H9 (cell line): Measurements from ENCODE around the gene GATD1. TPM values are rescaled to one million over a fixed set of nuclear protein-coding genes. Genes with fewer than 3 reads are reported as not detected.

ENCODE experiments used
- DNase-seq: peaks from one replicate; pipeline ENCODE4 v3.0.0-alpha.2; 2017
- H2AFZ ChIP-seq: one replicate; pipeline ENCODE4 v1.6.1; 2013; ENCODE audit warnings: mild to moderate bottlenecking, low read length, control low read depth, moderate library complexity
- H2AK5ac ChIP-seq: 2 replicates; pipeline ENCODE4 v1.6.1; 2013; ENCODE audit warnings: low read length, control low read depth, mixed read lengths; ENCODE audit not compliant: insufficient read length
- H2BK120ac ChIP-seq: one replicate; pipeline ENCODE4 v1.6.1; 2013; ENCODE audit warnings: low read depth, mild to moderate bottlenecking, low read length, control low read depth, inconsistent platforms; ENCODE audit not compliant: poor library complexity, severe bottlenecking
- H2BK12ac ChIP-seq: 2 replicates; pipeline ENCODE4 v1.6.1; 2013; ENCODE audit warnings: low read length, control low read depth, mixed read lengths, low read depth; ENCODE audit not compliant: insufficient read length
- H2BK15ac ChIP-seq: 2 replicates; pipeline ENCODE4 v1.6.1; 2013; ENCODE audit warnings: low read depth, low read length, control low read depth
- H2BK20ac ChIP-seq: one replicate; pipeline ENCODE4 v1.6.1; 2013; ENCODE audit warnings: low read depth, mild to moderate bottlenecking, low read length, control low read depth, inconsistent platforms; ENCODE audit not compliant: poor library complexity, severe bottlenecking
- H2BK5ac ChIP-seq: 2 replicates; pipeline ENCODE4 v1.6.1; 2013; ENCODE audit warnings: low read length, control low read depth, mixed read lengths; ENCODE audit not compliant: insufficient read length
- H3K14ac ChIP-seq: 2 replicates; pipeline ENCODE4 v1.6.1; 2013; ENCODE audit warnings: low read length, control low read depth; ENCODE audit not compliant: insufficient read depth
- H3K18ac ChIP-seq: 2 replicates; pipeline ENCODE4 v1.6.1; 2013; ENCODE audit warnings: low read depth, mild to moderate bottlenecking, mixed read lengths, low read length, control low read depth; ENCODE audit not compliant: insufficient read length
- H3K23ac ChIP-seq: 2 replicates; pipeline ENCODE4 v1.6.1; 2013; ENCODE audit warnings: low read length, control low read depth, mixed read lengths, low read depth; ENCODE audit not compliant: insufficient read length
- H3K23me2 ChIP-seq: 2 replicates; pipeline ENCODE4 v1.6.1; 2013; ENCODE audit warnings: low read depth, mild to moderate bottlenecking, mixed read lengths, low read length, control low read depth; ENCODE audit not compliant: insufficient read length, poor library complexity, severe bottlenecking
- H3K27ac ChIP-seq: 2 replicates; pipeline ENCODE4 v1.5.1; 2013; ENCODE audit warnings: low read length, control low read depth, mixed read lengths, low read depth; ENCODE audit not compliant: insufficient read length
- H3K27me3 ChIP-seq: 2 replicates; pipeline ENCODE4 v1.6.1; 2013; ENCODE audit warnings: low read length, control low read depth, inconsistent platforms; ENCODE audit not compliant: insufficient read depth
- H3K4ac ChIP-seq: 2 replicates; pipeline ENCODE4 v1.6.1; 2013; ENCODE audit warnings: low read depth, mild to moderate bottlenecking, control low read depth, inconsistent platforms, low read length, moderate library complexity
- H3K4me1 ChIP-seq: 2 replicates; pipeline ENCODE4 v1.6.1; 2013; ENCODE audit warnings: low read length, control low read depth, inconsistent platforms; ENCODE audit not compliant: insufficient read depth
- H3K4me2 ChIP-seq: 2 replicates; pipeline ENCODE4 v1.6.1; 2013; ENCODE audit warnings: low read length, control low read depth, mixed read lengths; ENCODE audit not compliant: insufficient read length, insufficient read depth
- H3K56ac ChIP-seq: 2 replicates; pipeline ENCODE4 v1.6.1; 2013; ENCODE audit warnings: low read depth, mild to moderate bottlenecking, mixed read lengths, low read length, control low read depth; ENCODE audit not compliant: insufficient read length
- H3K79me1 ChIP-seq: 2 replicates; pipeline ENCODE4 v1.6.1; 2013; ENCODE audit warnings: low read depth, mild to moderate bottlenecking, moderate library complexity, low read length, control low read depth, inconsistent platforms; ENCODE audit not compliant: insufficient read depth, poor library complexity, severe bottlenecking
- H3K79me2 ChIP-seq: 2 replicates; pipeline ENCODE4 v1.6.1; 2013; ENCODE audit warnings: low read length, control low read depth, inconsistent platforms; ENCODE audit not compliant: insufficient read depth
- H3K9ac ChIP-seq: 2 replicates; pipeline ENCODE4 v1.6.1; 2013; ENCODE audit warnings: low read length, control low read depth, mixed read lengths; ENCODE audit not compliant: insufficient read length; ENCODE audit errors: extremely low read depth
- H3K9me3 ChIP-seq: one replicate; pipeline ENCODE4 v1.6.1; 2013; ENCODE audit warnings: low read depth, low read length, inconsistent platforms; ENCODE audit not compliant: control insufficient read depth
- H3T11ph ChIP-seq: one replicate; pipeline ENCODE4 v1.6.1; 2013; ENCODE audit warnings: mild to moderate bottlenecking, low read length, control low read depth, inconsistent platforms
- H4K20me1 ChIP-seq: one replicate; pipeline ENCODE4 v1.6.1; 2013; ENCODE audit not compliant: control insufficient read depth, insufficient read length, insufficient read depth
- H4K5ac ChIP-seq: 2 replicates; pipeline ENCODE4 v1.6.1; 2013; ENCODE audit warnings: low read depth, mild to moderate bottlenecking, mixed read lengths, low read length, control low read depth; ENCODE audit not compliant: insufficient read length
- H4K8ac ChIP-seq: replicated peaks from 2 replicates; pipeline ENCODE4 v1.6.1; 2013; ENCODE audit warnings: low read length, control low read depth, mixed read lengths, low read depth; ENCODE audit not compliant: insufficient read length
- H4K91ac ChIP-seq: 2 replicates; pipeline ENCODE4 v1.6.1; 2013; ENCODE audit warnings: low read depth, mild to moderate bottlenecking, moderate library complexity, mixed read lengths, low read length, control low read depth; ENCODE audit not compliant: insufficient read length
- H3K27ac Mint-ChIP-seq, 3 experiments: 2 replicates in 2 of 3; 3 replicates in 1 of 3; pipeline ENCODE4 v1.8.0; 2020 to 2021; ENCODE audit warnings: mixed read lengths in 3 of 3, mild to moderate bottlenecking in 1 of 3, moderate library complexity in 1 of 3
- H3K27me3 Mint-ChIP-seq: 2 replicates; pipeline ENCODE4 v1.8.0; 2021; ENCODE audit warnings: low read depth, mild to moderate bottlenecking, moderate library complexity, mixed read lengths
- H3K36me3 Mint-ChIP-seq, 3 experiments: 2 replicates in 2 of 3; 3 replicates in 1 of 3; pipeline ENCODE4 v1.8.0; 2020 to 2021; ENCODE audit warnings: low read depth in 3 of 3, mixed read lengths in 3 of 3; ENCODE audit not compliant: insufficient read depth in 1 of 3
- H3K4me1 Mint-ChIP-seq, 2 experiments: 2 replicates each; pipeline ENCODE4 v1.8.0; 2020; ENCODE audit warnings: mixed read lengths in 2 of 2
- H3K4me3 Mint-ChIP-seq, 2 experiments: 2 replicates in 1 of 2; 3 replicates in 1 of 2; pipeline ENCODE4 v1.8.0; 2020 to 2021; ENCODE audit warnings: mild to moderate bottlenecking in 2 of 2, mixed read lengths in 2 of 2, moderate library complexity in 1 of 2
- H3K9me3 Mint-ChIP-seq, 2 experiments: 2 replicates in 1 of 2; 3 replicates in 1 of 2; pipeline ENCODE4 v1.8.0; 2020; ENCODE audit warnings: mild to moderate bottlenecking in 2 of 2, mixed read lengths in 2 of 2, moderate library complexity in 1 of 2
- WGBS: extraction: QIAGEN DNeasy Blood & Tissue Kit; methylation state at CpG from one replicate; pipeline ENCODE4 v1.1.7; 2013; ENCODE audit warnings: missing lambda C conversion rate, low lambda C conversion rate, mixed read lengths; ENCODE audit not compliant: insufficient read length; ENCODE audit errors: extremely low coverage; 5-methylcytosine and 5-hydroxymethylcytosine counted together
- total RNA-seq: library from RNA; stranded (reverse); gene quantifications from 2 replicates; pipeline ENCODE4 v1.2.1, GENCODE V29; 2021
- TF ChIP-seq, protein P1 (sequence below): fragments of 200-600 bp; sonication (generic); conservative IDR thresholded peaks from 3 replicates; pipeline ENCODE4 v1.8.0; 2021; ENCODE audit warnings: antibody characterized with exemption, mild to moderate bottlenecking

Gene GATD1
- total RNA-seq, 1 experiment from 2014 or later, result 60.0 TPM

DNA sequence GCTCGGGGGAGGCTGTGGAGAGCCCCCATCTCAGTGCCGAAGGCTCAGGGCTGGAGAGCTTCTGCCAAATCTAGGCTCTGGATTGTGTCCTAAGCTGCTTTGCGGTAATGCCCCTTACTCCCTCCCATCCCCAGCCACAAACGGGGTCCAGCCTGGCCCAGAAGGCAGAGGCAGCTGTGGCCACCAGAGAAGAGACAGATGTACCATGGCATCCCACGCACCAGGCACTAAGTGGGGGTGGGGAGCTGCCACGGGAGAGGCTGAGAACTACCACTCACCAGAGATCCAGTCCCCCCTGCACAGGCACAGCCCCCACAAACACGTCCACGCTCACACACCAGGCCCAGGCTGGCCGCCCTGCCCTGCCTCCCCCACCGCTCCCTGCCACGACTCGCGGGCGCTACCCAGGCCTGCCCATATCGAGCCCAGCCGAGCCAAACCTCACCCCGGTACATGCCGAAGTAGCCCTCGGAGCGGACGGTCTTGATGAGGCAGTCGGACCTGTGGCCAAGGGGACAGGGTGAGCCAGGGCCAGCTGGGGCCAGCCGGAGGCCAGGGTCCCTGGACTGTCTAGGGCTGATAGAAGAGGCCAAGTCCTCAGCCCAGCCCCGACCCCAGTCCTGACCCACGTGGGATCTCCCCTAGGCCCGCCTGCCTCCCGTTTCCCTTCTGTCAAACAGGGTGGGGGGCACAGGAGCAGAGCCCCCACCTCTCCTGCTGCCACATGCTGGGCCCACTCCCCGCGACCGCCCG lies 16.9 kb upstream of the GATD1 start:
- H3K23ac ChIP-seq, result no peak overlapping the region

More for the DNA sequence above, 16.9 kb upstream of the GATD1 start:
- Histone ChIP-seq H3K9me3 (no peaks in the 10 kb centered on the region), H3K14ac (no peak overlapping the region), H2BK5ac (no peak overlapping the region), H3K4ac (no peak overlapping the region), H3K27ac (no peak overlapping the region), H4K20me1 (peaks cover 2% of the 10 kb centered on the region), H3K4me2 (no peak overlapping the region), H2BK20ac (no peak overlapping the region), H3K4me1 (no peaks in the 10 kb centered on the region; the same call in 1 of the 2 replicates), H3K79me2 (no peaks in the 10 kb centered on the region), H2BK12ac (no peak overlapping the region), H2BK120ac (no peak overlapping the region), H3T11ph (no peak overlapping the region), H2AFZ (no peak overlapping the region), H3K27me3 (no peaks in the 10 kb centered on the region), H2BK15ac (no peak overlapping the region), H2AK5ac (no peak overlapping the region), H3K79me1 (no peaks in the 10 kb centered on the region), H4K91ac (no peak overlapping the region), H4K5ac (no peak overlapping the region), H3K23me2 (peaks cover 12% of the 10 kb centered on the region), H3K9ac (no peak overlapping the region), H3K18ac (no peak overlapping the region), H3K56ac (no peak overlapping the region), H4K8ac (no peak overlapping the region)
- DNase-seq, result no peak
- TF ChIP-seq, protein P1, sequence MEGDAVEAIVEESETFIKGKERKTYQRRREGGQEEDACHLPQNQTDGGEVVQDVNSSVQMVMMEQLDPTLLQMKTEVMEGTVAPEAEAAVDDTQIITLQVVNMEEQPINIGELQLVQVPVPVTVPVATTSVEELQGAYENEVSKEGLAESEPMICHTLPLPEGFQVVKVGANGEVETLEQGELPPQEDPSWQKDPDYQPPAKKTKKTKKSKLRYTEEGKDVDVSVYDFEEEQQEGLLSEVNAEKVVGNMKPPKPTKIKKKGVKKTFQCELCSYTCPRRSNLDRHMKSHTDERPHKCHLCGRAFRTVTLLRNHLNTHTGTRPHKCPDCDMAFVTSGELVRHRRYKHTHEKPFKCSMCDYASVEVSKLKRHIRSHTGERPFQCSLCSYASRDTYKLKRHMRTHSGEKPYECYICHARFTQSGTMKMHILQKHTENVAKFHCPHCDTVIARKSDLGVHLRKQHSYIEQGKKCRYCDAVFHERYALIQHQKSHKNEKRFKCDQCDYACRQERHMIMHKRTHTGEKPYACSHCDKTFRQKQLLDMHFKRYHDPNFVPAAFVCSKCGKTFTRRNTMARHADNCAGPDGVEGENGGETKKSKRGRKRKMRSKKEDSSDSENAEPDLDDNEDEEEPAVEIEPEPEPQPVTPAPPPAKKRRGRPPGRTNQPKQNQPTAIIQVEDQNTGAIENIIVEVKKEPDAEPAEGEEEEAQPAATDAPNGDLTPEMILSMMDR, result no peak
- Mint-ChIP-seq H3K27ac (no peak overlapping the region), H3K9me3 (no peaks in the 10 kb centered on the region), H3K4me3 (no peak overlapping the region), H3K36me3 (peaks cover 0 to 16% (median 3%) of the 10 kb centered on the region in 3 experiments; a peak in 2 of 7 replicates), H3K4me1 (peaks cover 16 to 32% of the 10 kb centered on the region in 2 experiments), H3K27me3 (no peaks in the 10 kb centered on the region)
- WGBS, result no CpG with 5 or more reads among the region's 31 CpGs
